GM12878 (cell line): ENCODE results near the gene GAR1. TPM values are rescaled to one million over a fixed set of nuclear protein-coding genes. Genes with fewer than 3 reads are reported as not detected.

ENCODE experiments used
- ATAC-seq: fragments of 200-7000 bp; cut with Tn5 transposase; 3 replicates; pipeline ENCODE4 v1.9.1; 2020; ENCODE audit warnings: mild to moderate bottlenecking, moderate library complexity
- BruUV-seq: library from RNA; stranded (reverse); fragments of 400-500 nt; replicated peaks from 2 replicates; lab custom pipeline; 2021; lab: Mats Ljungman, UMichigan
- CTCF ChIA-PET: fragments of 300-600 bp; sonication (Branson Sonifier 250); formaldehyde crosslinking; extraction: SDS; loops from one replicate; lab custom pipeline; 2021; ENCODE audit warnings: inconsistent platforms; lab: Yijun Ruan, JAX
- POLR2A ChIA-PET: fragments of 350-600 bp; formaldehyde crosslinking; extraction: SDS; loops from one replicate; lab custom pipeline; 2021; ENCODE audit warnings: inconsistent platforms; lab: Charles Lee
- RAD21 ChIA-PET: fragments of 300-600 bp; sonication (Branson Sonifier 250); formaldehyde crosslinking; loops from one replicate; lab custom pipeline; 2023; ENCODE audit warnings: antibody characterized with exemption; ENCODE audit not compliant: unreplicated experiment; lab: Charles Lee
- SMC1A ChIA-PET: fragments of 300-600 bp; sonication (Branson Sonifier 250); formaldehyde crosslinking; loops from one replicate; lab custom pipeline; 2023; ENCODE audit not compliant: unreplicated experiment, uncharacterized antibody; lab: Charles Lee
- DNase-seq: peaks from one replicate; pipeline ENCODE4 v3.0.0-alpha.2; 2011; ENCODE audit warnings: low read depth, low spot score
- FAIRE-seq: peaks from 3 replicates; lab custom pipeline; 2011; peaks lifted over from hg19 to GRCh38; lab: Jason Lieb, UNC
- H2AFZ ChIP-seq: 2 replicates; pipeline ENCODE4 v1.6.0; 2011; ENCODE audit warnings: low read depth, low read length, control low read depth; ENCODE audit not compliant: control insufficient read depth
- H3K27ac ChIP-seq: 2 replicates; pipeline ENCODE4 v1.5.1; 2011; ENCODE audit warnings: control low read depth; ENCODE audit not compliant: control insufficient read depth, insufficient read depth
- H3K27me3 ChIP-seq, 2 experiments: replicated peaks in 1 of 2; 2 replicates each; pipeline versions ENCODE4 v1.6.0 to v1.6.1; 2011; ENCODE audit warnings: low read length in 1 of 2; ENCODE audit not compliant: control insufficient read depth in 2 of 2, insufficient read depth in 2 of 2
- H3K36me3 ChIP-seq, 2 experiments: 2 replicates each; pipeline ENCODE4 v1.5.1; 2011; ENCODE audit warnings: low read length in 1 of 2; ENCODE audit not compliant: control insufficient read depth in 2 of 2, insufficient read depth in 2 of 2
- H3K4me1 ChIP-seq: 2 replicates; pipeline ENCODE4 v1.6.1; 2011; ENCODE audit warnings: mild to moderate bottlenecking, low read length, moderate library complexity, mixed read lengths; ENCODE audit not compliant: control insufficient read depth, insufficient read depth
- H3K4me2 ChIP-seq: 2 replicates; pipeline ENCODE4 v1.6.0; 2011; ENCODE audit warnings: control low read depth; ENCODE audit not compliant: control insufficient read depth, insufficient read depth
- H3K4me3 ChIP-seq: fragments of 200-600 bp; sonication (generic); 2 replicates; pipeline ENCODE4 v1.5.1; 2016
- H3K79me2 ChIP-seq: 2 replicates; pipeline ENCODE4 v1.6.0; 2011; ENCODE audit warnings: low read length; ENCODE audit not compliant: control insufficient read depth, insufficient read depth
- H3K9ac ChIP-seq: 2 replicates; pipeline ENCODE4 v1.8.0; 2011; ENCODE audit warnings: low read length, control low read depth, mixed read lengths; ENCODE audit not compliant: control insufficient read depth, insufficient read depth
- H3K9me3 ChIP-seq: replicated peaks from 3 replicates; pipeline ENCODE4 v1.5.1; 2011; ENCODE audit warnings: mild to moderate bottlenecking, low read length; ENCODE audit not compliant: control insufficient read depth, insufficient read depth
- H4K20me1 ChIP-seq: 2 replicates; pipeline ENCODE4 v1.6.0; 2011; ENCODE audit not compliant: control insufficient read depth, insufficient read depth
- BCL11A ChIP-seq: IDR thresholded peaks from 2 replicates; pipeline ENCODE4 v1.6.1; 2011; ENCODE audit warnings: low read depth, low read length
- CUX1 ChIP-seq: IDR thresholded peaks from 2 replicates; pipeline ENCODE4 v1.6.1; 2012; ENCODE audit warnings: improper control_type of control experiment, low read depth, low read length; ENCODE audit not compliant: insufficient replicate concordance
- E4F1 ChIP-seq: fragments of 450-650 bp; IDR thresholded peaks from 2 replicates; pipeline ENCODE4 v1.6.1; 2018; ENCODE audit warnings: borderline replicate concordance, mild to moderate bottlenecking; ENCODE audit not compliant: partially characterized antibody
- ELK1 ChIP-seq: IDR thresholded peaks from 2 replicates; pipeline ENCODE4 v1.6.1; 2012; ENCODE audit warnings: low read depth, low read length, improper control_type of control experiment
- GATAD2B ChIP-seq: fragments of 450-650 bp; conservative IDR thresholded peaks from 2 replicates; pipeline ENCODE4 v1.6.1; 2017; ENCODE audit warnings: low read depth, mild to moderate bottlenecking, moderate library complexity
- JUND ChIP-seq: IDR thresholded peaks from 2 replicates; pipeline ENCODE4 v1.6.1; 2012; ENCODE audit warnings: low read depth, mild to moderate bottlenecking, low read length, improper control_type of control experiment, moderate library complexity
- KAT2A ChIP-seq: conservative IDR thresholded peaks from 2 replicates; pipeline ENCODE4 v1.6.1; 2011; ENCODE audit warnings: low read depth, low read length; ENCODE audit not compliant: control insufficient read depth
- NR2F1 ChIP-seq: fragments of 450-650 bp; conservative IDR thresholded peaks from 2 replicates; pipeline ENCODE4 v1.6.1; 2017; ENCODE audit warnings: mild to moderate bottlenecking
- RELB ChIP-seq: fragments of 450-650 bp; IDR thresholded peaks from 2 replicates; pipeline ENCODE4 v1.6.1; 2017; ENCODE audit warnings: low read depth, mild to moderate bottlenecking, moderate library complexity
- TAF1 ChIP-seq: IDR thresholded peaks from 2 replicates; pipeline ENCODE4 v1.6.1; 2011; ENCODE audit warnings: mild to moderate bottlenecking, low read depth, low read length, borderline replicate concordance
- TCF12 ChIP-seq: IDR thresholded peaks from 2 replicates; pipeline ENCODE4 v1.6.1; 2011; ENCODE audit warnings: low read depth, mild to moderate bottlenecking, low read length
- WGBS: methylation state at CpG from one replicate; pipeline ENCODE4 v1.1.6; 2016; ENCODE audit warnings: low lambda C conversion rate; ENCODE audit not compliant: insufficient replicate concordance, insufficient coverage; ENCODE audit errors: missing lambda C conversion rate; 5-methylcytosine and 5-hydroxymethylcytosine counted together
- in situ Hi-C: fragments of 300-500 bp; cut with MboI; formaldehyde crosslinking; loops from 9 replicates; pipeline ENCODE4 v1.14.3; 2018; ENCODE audit warnings: mixed read lengths
- intact Hi-C: fragments of 100-400 bp; cut with micrococcal nuclease; formaldehyde crosslinking; loops from one replicate; pipeline ENCODE4 v1.14.2; 2022; ENCODE audit not compliant: unreplicated experiment
- polyA plus RNA-seq, 11 experiments: library from polyadenylated mRNA; depleted of rRNA in 4 of 11; unstranded in 6 of 11; stranded (reverse) in 5 of 11; fragments of >200 nt; fragmentation: Nextera tagmentation in 4 of 11; fragmentation: Illumina TruSeq in 1 of 11; extraction: Ambion mirVana in 4 of 11; extraction: Trizol in 1 of 11; gene quantifications; 1 replicate in 1 of 11; 2 replicates in 10 of 11; pipeline versions ENCODE4 v1.2.1 to v1.2.3, GENCODE V29; 2011 to 2016; ENCODE audit warnings: inconsistent platforms in 2 of 11, missing spikeins in 2 of 11, low read depth in 1 of 11
- total RNA-seq, 4 experiments: library from RNA; depleted of rRNA in 3 of 4; stranded (reverse); fragments of >200 nt in 3 of 4; fragmentation: Illumina TruSeq in 1 of 4; extraction: Trizol in 1 of 4; gene quantifications; 2 replicates each; pipeline versions ENCODE4 v1.2.1 to v1.2.3, GENCODE V29; 2013 to 2021

The GAR1 gene
- total and polyA plus RNA-seq, 10 of the 15 experiments (the other 5 are each of a cell fraction or from before 2014, with no cell fraction given) = 11.7 to 76.3 (median 29.8) TPM

- no peak overlapping the region for H3K9ac ChIP-seq
- no peak overlapping the region for H3K4me3 ChIP-seq
- H3K79me2 ChIP-seq = no peaks in the 10 kb centered on the region
- WGBS = 90% methylated on average over 1 of the region's 1 CpG
- ATAC-seq = no peak
- ChIA-PET CTCF (no interaction called here), POLR2A (no interaction called here), SMC1A (interaction anchor here (0.6 kb wide), 1 partner anchor 373 kb away, joined by 3 read pairs; no protein-coding TSS in a partner anchor), RAD21 (no interaction called here)
- H4K20me1 ChIP-seq = no peaks in the 10 kb centered on the region
- no peaks in the 10 kb centered on the region for H3K9me3 ChIP-seq
- H3K4me2 ChIP-seq = no peak overlapping the region
- FAIRE-seq = no peak
- DNase-seq = no peak
- H3K27ac ChIP-seq = no peak overlapping the region
- in situ Hi-C loops (no loop called here), intact Hi-C loops (no loop called here)
- no peak overlapping the region for H2AFZ ChIP-seq
- no TSS peak for BruUV-seq
- no peaks in the 10 kb centered on the region; a peak in 1 of 4 replicates for H3K27me3 ChIP-seq
- no peaks in the 10 kb centered on the region for H3K36me3 ChIP-seq
- H3K4me1 ChIP-seq = no peaks in the 10 kb centered on the region
- TF ChIP-seq TCF12 = no peak
- no peak for TF ChIP-seq GATAD2B
- TF ChIP-seq CUX1 = no peak
- no peak for TF ChIP-seq TAF1
- TF ChIP-seq BCL11A = no peak
- no peak for TF ChIP-seq NR2F1
- TF ChIP-seq ELK1 = no peak
- TF ChIP-seq KAT2A = no peak
- TF ChIP-seq E4F1 = no peak
- TF ChIP-seq JUND = no peak
- no peak for TF ChIP-seq RELB
Measured at GRCh38 chr4:109786846-109787245, 28.7 kb upstream of the GAR1 start.
